ENCODE measurements around the gene DHH.
"Not testable (repeated sequence)": the region's sequence is repeated elsewhere in the genome, so short reads cannot be mapped to it uniquely, and the experiment has no call there.

The DHH gene

GRCh38 chr12:49094160-49094974, at the start of gene DHH:
Gene DHH (minus strand): TSS chr12:49094801. CDS start chr12:49094512, 289 bp downstream.
- Histone ChIP-seq H3K9me3 (ENCODE audit: control insufficient read depth, insufficient read depth, low read length) (no peaks in the 10 kb centered on the region), H3K4me3 (ENCODE audit: low read depth, low read length) (peak within 1 kb of the TSS; percentile 46), H3K27me3 (ENCODE audit: control insufficient read depth, insufficient read depth, low read length) (peaks cover 63% of the 10 kb centered on the region), H3K36me3 (ENCODE audit: control insufficient read depth, insufficient read depth, low read length) (peaks cover 8% of the 10 kb centered on the region), H3K4me1 (ENCODE audit: control insufficient read depth, insufficient read depth, low read length) (peaks cover 8% of the 10 kb centered on the region), H3K9ac (ENCODE audit: low read depth, low read length) (no peak within 1 kb of the TSS)

- Histone ChIP-seq H3K36me3 (ENCODE audit: control insufficient read depth, insufficient read depth, low read length) (no peaks in the 10 kb centered on the region), H3K27me3 (ENCODE audit: control insufficient read depth, insufficient read depth, low read length) (no peaks in the 10 kb centered on the region), H3K9ac (ENCODE audit: low read depth, low read length) (no peak overlapping the region), H3K4me3 (ENCODE audit: low read depth, low read length) (no peak overlapping the region), H3K9me3 (ENCODE audit: control insufficient read depth, insufficient read depth, low read length) (no peaks in the 10 kb centered on the region), H3K4me1 (ENCODE audit: control insufficient read depth, insufficient read depth, low read length) (no peaks in the 10 kb centered on the region)
Observed at GRCh38 chr12:49144384-49144783, 49.8 kb upstream of the DHH start.

- Histone ChIP-seq H3K9ac (ENCODE audit: low read depth, low read length) (no peak overlapping the region), H3K27me3 (ENCODE audit: control insufficient read depth, insufficient read depth, low read length) (no peaks in the 10 kb centered on the region), H3K36me3 (ENCODE audit: control insufficient read depth, insufficient read depth, low read length) (no peaks in the 10 kb centered on the region), H3K4me1 (ENCODE audit: control insufficient read depth, insufficient read depth, low read length) (no peaks in the 10 kb centered on the region), H3K9me3 (ENCODE audit: control insufficient read depth, insufficient read depth, low read length) (no peaks in the 10 kb centered on the region), H3K4me3 (ENCODE audit: low read depth, low read length) (no peak overlapping the region)
Observed at GRCh38 chr12:49138999-49139398, 44.4 kb upstream of the DHH start.

GRCh38 chr12:49138587-49138986, 44.0 kb upstream of the DHH start:
- no peaks in the 10 kb centered on the region for H3K27me3 ChIP-seq (ENCODE audit: control insufficient read depth, insufficient read depth, low read length)
- H3K4me3 ChIP-seq (ENCODE audit: low read depth, low read length), result no peak overlapping the region
- H3K4me1 ChIP-seq (ENCODE audit: control insufficient read depth, insufficient read depth, low read length), result no peaks in the 10 kb centered on the region
- no peak overlapping the region for H3K9ac ChIP-seq (ENCODE audit: low read depth, low read length)
- H3K9me3 ChIP-seq (ENCODE audit: control insufficient read depth, insufficient read depth, low read length), result no peaks in the 10 kb centered on the region
- H3K36me3 ChIP-seq (ENCODE audit: control insufficient read depth, insufficient read depth, low read length), result no peaks in the 10 kb centered on the region

- H3K4me3 ChIP-seq (ENCODE audit: low read depth, low read length), result no peak overlapping the region
- H3K27me3 ChIP-seq (ENCODE audit: control insufficient read depth, insufficient read depth, low read length), result no peaks in the 10 kb centered on the region
- no peaks in the 10 kb centered on the region for H3K9me3 ChIP-seq (ENCODE audit: control insufficient read depth, insufficient read depth, low read length)
- no peaks in the 10 kb centered on the region for H3K4me1 ChIP-seq (ENCODE audit: control insufficient read depth, insufficient read depth, low read length)
- H3K9ac ChIP-seq (ENCODE audit: low read depth, low read length), result no peak overlapping the region
- H3K36me3 ChIP-seq (ENCODE audit: control insufficient read depth, insufficient read depth, low read length), result no peaks in the 10 kb centered on the region
Observed at GRCh38 chr12:49137476-49137875, 42.9 kb upstream of the DHH start.

GRCh38 chr12:49136997-49137396, 42.4 kb upstream of the DHH start:
- not testable (repeated sequence) for H3K4me1 ChIP-seq (ENCODE audit: control insufficient read depth, insufficient read depth, low read length); H3K36me3 ChIP-seq (ENCODE audit: control insufficient read depth, insufficient read depth, low read length); H3K4me3 ChIP-seq (ENCODE audit: low read depth, low read length); H3K9me3 ChIP-seq (ENCODE audit: control insufficient read depth, insufficient read depth, low read length); H3K9ac ChIP-seq (ENCODE audit: low read depth, low read length); H3K27me3 ChIP-seq (ENCODE audit: control insufficient read depth, insufficient read depth, low read length)

GRCh38 chr12:49133590-49133989, 39.0 kb upstream of the DHH start:
- Histone ChIP-seq H3K9ac (ENCODE audit: low read depth, low read length) (no peak overlapping the region), H3K4me3 (ENCODE audit: low read depth, low read length) (no peak overlapping the region), H3K27me3 (ENCODE audit: control insufficient read depth, insufficient read depth, low read length) (no peaks in the 10 kb centered on the region)

GRCh38 chr12:49133014-49133413, 38.4 kb upstream of the DHH start:
- Histone ChIP-seq H3K27me3 (ENCODE audit: control insufficient read depth, insufficient read depth, low read length) (no peaks in the 10 kb centered on the region), H3K9ac (ENCODE audit: low read depth, low read length) (no peak overlapping the region), H3K4me3 (ENCODE audit: low read depth, low read length) (no peak overlapping the region), H3K9me3 (ENCODE audit: control insufficient read depth, insufficient read depth, low read length) (no peaks in the 10 kb centered on the region), H3K36me3 (ENCODE audit: control insufficient read depth, insufficient read depth, low read length) (peaks cover 16% of the 10 kb centered on the region), H3K4me1 (ENCODE audit: control insufficient read depth, insufficient read depth, low read length) (peaks cover 8% of the 10 kb centered on the region)

More at GRCh38 chr12:49133590-49133989, 39.0 kb upstream of the DHH start:
- H3K4me1 ChIP-seq (ENCODE audit: control insufficient read depth, insufficient read depth, low read length), result peaks cover 8% of the 10 kb centered on the region
- no peaks in the 10 kb centered on the region for H3K9me3 ChIP-seq (ENCODE audit: control insufficient read depth, insufficient read depth, low read length)
- H3K36me3 ChIP-seq (ENCODE audit: control insufficient read depth, insufficient read depth, low read length), result peaks cover 15% of the 10 kb centered on the region

GRCh38 chr12:49131894-49132461, 37.4 kb upstream of the DHH start:
- Histone ChIP-seq H3K4me3 (ENCODE audit: low read depth, low read length) (peak overlapping the region; percentile 61), H3K4me1 (ENCODE audit: control insufficient read depth, insufficient read depth, low read length) (peaks cover 8% of the 10 kb centered on the region), H3K9ac (ENCODE audit: low read depth, low read length) (peak overlapping the region; percentile 77), H3K36me3 (ENCODE audit: control insufficient read depth, insufficient read depth, low read length) (peaks cover 16% of the 10 kb centered on the region), H3K9me3 (ENCODE audit: control insufficient read depth, insufficient read depth, low read length) (no peaks in the 10 kb centered on the region), H3K27me3 (ENCODE audit: control insufficient read depth, insufficient read depth, low read length) (no peaks in the 10 kb centered on the region)

GRCh38 chr12:49131051-49131893, 36.7 kb upstream of the DHH start, which contains the start of gene TUBA1B:
Gene TUBA1B (minus strand): TSS chr12:49131395. CDS start chr12:49131300, 95 bp downstream.
- H3K36me3 ChIP-seq (ENCODE audit: control insufficient read depth, insufficient read depth, low read length), result peaks cover 16% of the 10 kb centered on the region
- H3K9ac ChIP-seq (ENCODE audit: low read depth, low read length), result peak within 1 kb of the TSS; percentile 96
- H3K4me1 ChIP-seq (ENCODE audit: control insufficient read depth, insufficient read depth, low read length), result peaks cover 8% of the 10 kb centered on the region

GRCh38 chr12:49130151-49131050, 35.8 kb upstream of the DHH start:
- peaks cover 16% of the 10 kb centered on the region for H3K36me3 ChIP-seq (ENCODE audit: control insufficient read depth, insufficient read depth, low read length)
- peak overlapping the region; percentile 99 for H3K4me3 ChIP-seq (ENCODE audit: low read depth, low read length)
- H3K9ac ChIP-seq (ENCODE audit: low read depth, low read length), result peak overlapping the region; percentile 96
- no peaks in the 10 kb centered on the region for H3K27me3 ChIP-seq (ENCODE audit: control insufficient read depth, insufficient read depth, low read length)
- peaks cover 8% of the 10 kb centered on the region for H3K4me1 ChIP-seq (ENCODE audit: control insufficient read depth, insufficient read depth, low read length)
- no peaks in the 10 kb centered on the region for H3K9me3 ChIP-seq (ENCODE audit: control insufficient read depth, insufficient read depth, low read length)

More at GRCh38 chr12:49131051-49131893, 36.7 kb upstream of the DHH start, which contains the start of gene TUBA1B:
- H3K4me3 ChIP-seq (ENCODE audit: low read depth, low read length), result peak within 1 kb of the TSS; percentile 99
- no peaks in the 10 kb centered on the region for H3K9me3 ChIP-seq (ENCODE audit: control insufficient read depth, insufficient read depth, low read length)
- H3K27me3 ChIP-seq (ENCODE audit: control insufficient read depth, insufficient read depth, low read length), result no peaks in the 10 kb centered on the region
